ENCODE measurements around the gene TCTN2.

- TF ChIP-seq CTCF (conservative IDR thresholded peaks at IDR 0.05; ENCODE audit: low read length) = no peak
- TF ChIP-seq EZH2phosphoT487 (IDR thresholded peaks at IDR 0.05; ENCODE audit: borderline replicate concordance, low read depth, low read length) = no peak
These were observed 77.2 kb downstream of the TCTN2 start for GRCh38 chr12:123748161-123748560.
